ENCODE results near the gene NUTM2G.
"Not testable (repeated sequence)": the region's sequence is repeated elsewhere in the genome, so short reads cannot be mapped to it uniquely, and the experiment has no call there.

The NUTM2G gene

GRCh38 chr9:96928543-96928942, at the start of gene NUTM2G:
Gene NUTM2G, plus strand, starts transcription at chr9:96928843. Its CDS starts 182 bp downstream, at chr9:96929025.
- DNase-seq = not testable (repeated sequence)

GRCh38 chr9:96883922-96884321, 44.7 kb upstream of the NUTM2G start:
- DNase-seq = no peak

- no peak for DNase-seq
Measured at GRCh38 chr9:96884443-96884842, 44.2 kb upstream of the NUTM2G start.

DNA sequence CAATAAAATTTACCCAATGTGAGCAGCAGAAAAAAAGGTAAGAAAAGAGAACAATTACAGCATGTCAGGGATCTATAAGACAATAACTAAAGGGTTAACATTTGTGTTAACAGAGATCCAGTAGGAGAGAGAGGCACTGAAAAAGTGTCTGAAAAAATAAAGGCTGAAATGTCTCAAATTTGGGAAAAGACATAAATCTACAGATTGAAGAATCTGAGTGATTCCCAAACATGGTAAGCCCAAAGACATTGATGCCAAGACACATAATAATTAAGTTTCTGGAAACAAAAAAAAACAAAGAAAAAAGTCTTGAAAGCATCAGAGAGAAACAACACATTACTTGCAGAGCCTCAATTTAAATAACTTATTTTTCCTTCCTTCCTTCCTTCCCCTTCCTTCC, 43.2 kb upstream of the NUTM2G start:
- no peak for DNase-seq

- no peak for DNase-seq
Measured at GRCh38 chr9:96888591-96888990, 40.1 kb upstream of the NUTM2G start.

GRCh38 chr9:96892131-96892530, 36.5 kb upstream of the NUTM2G start:
- DNase-seq = no peak

GRCh38 chr9:96900010-96900409, 28.6 kb upstream of the NUTM2G start:
- not testable (repeated sequence) for DNase-seq

DNA sequence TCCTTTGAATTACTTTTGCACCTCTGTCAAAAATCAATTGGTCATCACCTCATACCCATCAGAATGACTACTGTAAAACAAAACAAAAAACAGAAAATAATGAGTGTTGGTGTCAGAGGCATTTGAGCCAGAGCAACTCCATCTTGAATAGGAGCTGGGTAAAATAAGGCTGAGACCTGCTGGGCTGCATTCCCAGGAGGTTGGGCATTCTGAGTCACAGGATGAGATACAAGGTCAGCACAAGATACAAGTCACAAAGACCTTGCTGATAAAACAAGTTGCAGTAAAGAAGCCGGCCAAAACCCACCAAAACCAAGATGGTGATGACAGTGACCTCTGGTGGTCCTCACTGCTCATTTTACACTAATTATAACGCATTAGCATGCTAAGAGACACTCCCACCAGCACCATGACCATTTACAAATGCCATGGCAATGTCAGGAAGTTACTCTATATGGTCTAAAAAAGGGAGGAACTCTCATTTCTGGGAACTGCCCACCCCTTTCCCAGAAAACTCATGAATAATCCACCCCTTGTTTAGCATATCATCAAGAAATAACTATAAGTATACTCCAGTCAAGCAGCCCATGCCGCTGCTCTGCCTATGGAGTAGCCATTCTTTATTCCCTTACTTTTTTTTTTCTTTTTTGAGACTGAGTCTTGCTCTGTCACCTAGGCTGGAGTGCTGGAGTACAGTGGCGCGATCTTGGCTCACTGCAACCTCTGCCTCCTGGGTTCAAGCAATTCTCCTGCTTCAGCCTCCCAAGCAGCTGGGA, 23.5 kb upstream of the NUTM2G start:
- DNase-seq = not testable (repeated sequence)

DNA sequence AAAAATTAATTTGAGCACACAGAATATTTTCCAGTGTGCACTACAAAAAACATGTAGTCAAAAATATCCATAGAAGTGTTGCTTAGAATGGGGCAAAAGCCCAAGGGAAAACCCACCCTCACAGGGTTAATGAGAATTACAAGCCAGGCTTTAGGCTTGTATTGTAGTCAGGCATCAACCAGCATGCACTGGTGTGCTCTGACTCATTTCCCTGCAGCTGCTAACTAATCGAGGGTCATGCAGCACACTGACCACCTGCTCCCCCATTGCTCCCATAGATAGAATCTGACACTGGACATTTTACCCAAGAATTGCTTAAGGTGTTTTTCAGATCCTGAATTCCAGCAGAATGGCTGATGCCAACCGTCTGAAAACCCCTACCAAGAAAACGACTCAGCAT, 20.2 kb upstream of the NUTM2G start:
- not testable (repeated sequence) for DNase-seq

GRCh38 chr9:96915539-96915938, 13.1 kb upstream of the NUTM2G start:
- DNase-seq = not testable (repeated sequence)

- DNase-seq = not testable (repeated sequence)
Measured at GRCh38 chr9:96916531-96916930, 12.1 kb upstream of the NUTM2G start.

GRCh38 chr9:96918550-96918949, 10.1 kb upstream of the NUTM2G start:
- DNase-seq = not testable (repeated sequence)

DNA sequence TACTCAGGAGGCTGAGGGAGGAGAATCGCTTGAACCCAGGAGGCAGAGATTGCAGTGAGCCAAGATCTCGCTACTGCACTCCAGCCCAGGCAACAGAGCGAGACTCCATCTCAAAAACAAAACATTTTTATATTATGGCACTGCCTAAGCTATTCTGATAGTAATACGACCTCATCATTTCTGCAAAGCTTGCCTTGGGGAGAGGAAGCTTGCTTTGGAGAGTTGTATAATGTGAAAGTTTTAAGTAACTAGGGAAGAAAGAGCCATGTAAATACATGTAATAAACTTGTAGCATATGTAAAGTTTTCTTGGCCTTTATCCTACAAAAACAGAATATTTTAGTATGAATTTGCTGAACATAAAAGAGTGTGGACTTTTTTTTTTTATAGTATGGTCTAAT, 7.8 kb upstream of the NUTM2G start:
- not testable (repeated sequence) for DNase-seq

GRCh38 chr9:96925587-96925986, 3.1 kb upstream of the NUTM2G start:
- DNase-seq = not testable (repeated sequence)

- not testable (repeated sequence) for DNase-seq
Measured at GRCh38 chr9:96931665-96932064, 3.0 kb downstream of the NUTM2G start.

DNA sequence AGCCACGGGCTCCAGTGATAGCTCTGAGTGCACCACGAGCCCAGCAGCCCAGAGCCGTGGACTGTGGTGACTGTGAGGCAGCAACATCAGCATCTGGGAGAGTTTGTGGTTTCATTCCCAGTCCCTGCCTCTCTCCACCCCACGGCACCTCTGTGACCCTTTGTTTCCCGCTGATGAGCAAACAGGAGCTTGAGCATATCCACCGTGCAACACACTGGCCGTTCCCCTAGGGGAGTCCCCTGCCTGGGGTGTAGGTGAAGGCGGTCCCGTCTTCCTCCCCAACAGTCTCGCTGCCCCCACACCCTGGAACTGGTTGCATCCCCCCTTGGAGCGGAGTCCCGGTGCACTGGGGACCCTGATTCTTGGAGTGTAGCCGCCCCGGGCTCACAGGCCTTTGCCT, 5.5 kb downstream of the NUTM2G start:
- DNase-seq = not testable (repeated sequence)

DNA sequence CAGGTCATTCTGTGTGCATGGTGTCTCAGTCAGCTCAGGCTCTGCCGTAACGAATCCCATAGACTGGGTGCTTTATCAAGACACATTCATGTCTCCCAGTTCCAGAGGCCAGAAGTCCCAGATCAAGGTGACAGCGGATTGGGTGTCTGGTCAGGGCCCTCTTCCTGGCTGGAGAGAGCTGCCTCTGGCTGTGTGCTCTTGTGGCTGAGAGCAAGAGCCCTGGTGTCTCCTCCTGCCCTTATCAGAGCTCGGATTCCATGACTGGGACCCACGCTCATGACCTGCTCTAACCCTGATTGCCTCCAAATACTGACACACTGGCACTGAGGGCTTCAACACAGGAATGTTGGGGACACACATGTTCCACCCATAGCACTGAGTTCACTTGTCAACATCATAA, 6.1 kb downstream of the NUTM2G start:
- DNase-seq = not testable (repeated sequence)

GRCh38 chr9:96935401-96935800, 6.8 kb downstream of the NUTM2G start:
- not testable (repeated sequence) for DNase-seq

- DNase-seq = not testable (repeated sequence)
Measured at GRCh38 chr9:96937442-96937841, 8.8 kb downstream of the NUTM2G start.

DNA sequence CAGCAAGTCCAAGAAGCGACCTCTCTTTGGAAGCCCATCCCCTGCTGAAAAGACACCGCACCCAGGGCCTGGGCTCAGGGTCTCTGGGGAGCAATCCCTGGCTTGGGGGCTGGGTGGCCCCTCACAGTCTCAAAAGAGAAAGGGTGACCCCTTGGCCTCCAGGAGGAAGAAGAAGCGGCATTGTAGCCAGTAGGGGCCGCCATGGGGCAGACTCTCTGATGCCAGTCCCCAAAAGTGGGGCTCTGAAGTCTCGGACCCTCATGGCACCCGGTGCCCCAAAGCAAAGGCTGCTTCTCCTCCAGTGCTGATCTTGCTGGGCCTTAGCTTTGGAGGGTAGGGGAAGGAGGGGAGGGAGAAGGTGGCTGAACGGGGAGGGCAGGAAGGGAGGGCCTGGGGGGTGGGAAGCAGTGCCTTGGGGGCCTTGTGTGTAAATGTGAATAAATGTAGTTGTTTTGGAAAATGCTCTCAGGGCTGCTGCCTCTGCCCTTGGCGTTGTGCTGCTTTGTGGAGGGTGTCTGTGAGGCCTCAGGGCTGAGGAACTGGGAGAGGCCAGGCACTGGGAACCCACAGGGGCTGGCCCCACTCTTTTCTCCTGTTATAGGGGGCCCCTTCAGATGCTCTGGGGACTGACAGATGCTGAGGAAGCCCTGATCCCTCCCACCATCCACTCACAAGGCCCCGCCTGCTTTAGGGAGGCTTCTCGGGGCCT, 10.5 kb downstream of the NUTM2G start:
- not testable (repeated sequence) for DNase-seq

DNA sequence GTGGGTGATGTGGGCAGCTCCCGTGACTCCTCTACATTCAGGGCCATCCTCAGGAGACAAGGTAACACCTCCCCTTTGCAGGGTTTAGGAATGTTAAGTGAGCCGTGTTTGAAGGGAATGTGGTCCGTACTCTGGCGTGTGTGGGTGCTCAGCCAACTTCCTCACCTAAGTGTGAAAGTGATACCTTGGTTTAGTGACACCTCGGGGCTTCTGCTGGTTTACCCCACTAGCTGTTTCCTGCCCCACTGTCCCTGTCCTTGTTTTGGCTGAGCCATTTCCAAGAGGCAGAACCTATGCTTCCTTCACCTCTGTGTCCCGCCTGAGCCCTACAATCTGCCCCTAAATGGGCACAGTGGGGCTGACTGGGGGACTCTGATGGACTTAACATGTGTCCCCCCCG, 12.3 kb downstream of the NUTM2G start:
- DNase-seq = not testable (repeated sequence)

DNA sequence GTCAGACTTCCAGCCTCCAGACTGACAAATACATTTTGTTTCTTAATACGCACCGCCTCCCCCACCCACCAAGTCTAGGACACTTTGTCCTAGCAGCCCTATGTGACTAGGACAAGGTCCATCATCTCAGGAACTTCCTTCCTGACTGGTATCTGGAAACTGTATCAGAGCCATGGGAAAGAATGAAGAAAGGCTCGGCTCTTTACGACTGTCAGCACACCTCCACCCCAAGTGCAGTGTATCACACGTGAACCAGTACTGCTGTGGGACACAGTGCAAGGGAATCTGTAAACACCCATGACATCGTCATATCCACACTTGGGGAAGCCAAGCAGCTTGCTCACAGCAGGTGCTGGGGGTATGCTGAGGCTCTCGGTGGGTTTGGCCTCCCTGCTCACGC, 13.0 kb downstream of the NUTM2G start:
- DNase-seq = not testable (repeated sequence)

DNA sequence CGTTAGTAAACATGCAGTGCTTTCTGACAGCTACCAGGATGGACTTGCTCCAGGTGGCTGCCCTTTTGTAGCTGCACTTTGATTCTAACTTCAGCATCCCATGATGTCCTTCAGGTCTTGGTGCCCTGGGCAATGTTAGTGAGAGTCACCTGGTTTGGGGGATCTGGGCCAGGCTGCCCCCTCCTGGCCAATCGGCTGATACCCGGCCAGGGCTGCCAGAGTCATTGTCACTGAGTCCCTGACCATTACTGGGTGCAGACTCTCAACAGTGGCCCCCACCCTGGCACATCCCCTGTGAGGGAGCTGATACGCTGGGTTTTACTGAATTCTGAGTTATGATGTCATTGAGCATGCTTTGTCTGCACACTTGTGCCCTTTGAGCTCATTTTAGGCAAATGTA, 13.5 kb downstream of the NUTM2G start:
- DNase-seq = not testable (repeated sequence)

DNA sequence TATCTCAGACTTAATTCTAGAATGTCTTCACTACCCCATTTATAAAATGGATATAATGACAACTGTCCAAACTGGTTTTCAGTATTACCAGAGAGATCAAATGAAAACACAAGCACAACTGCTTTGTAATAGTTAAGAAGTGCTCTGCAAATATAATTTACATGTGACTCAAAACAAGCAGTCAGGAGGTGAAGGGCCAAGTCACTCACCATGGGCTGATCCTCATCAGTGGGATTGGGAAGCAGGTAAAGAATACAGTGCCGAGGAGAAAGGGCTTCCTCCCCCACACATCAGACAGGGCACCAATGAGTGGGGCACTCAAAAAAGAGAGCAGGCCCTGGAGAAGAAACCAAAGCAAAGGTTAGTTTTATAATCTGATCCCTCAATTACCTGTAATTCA, 20.7 kb downstream of the NUTM2G start:
- not testable (repeated sequence) for DNase-seq

Measured in 8988T (cell line).